Fibroblast of lung (primary cell): Measurements from ENCODE around the gene GBA2.

ENCODE experiments used
- EZH2 ChIP-seq: IDR thresholded peaks from 2 replicates; pipeline ENCODE4 v1.5.1; 2012; ENCODE audit warnings: low read length, control low read depth, mild to moderate bottlenecking; ENCODE audit errors: missing control alignments
- TF ChIP-seq, protein P1 (sequence below), 2 donors: IDR thresholded peaks in 1 of 2; conservative IDR thresholded peaks in 1 of 2; 1 replicate in 1 of 2; 2 replicates in 1 of 2; pipeline ENCODE4 v1.5.1; 2011 to 2012; ENCODE audit warnings: low read length in 2 of 2, control low read depth in 1 of 2, inconsistent platforms in 1 of 2, low read depth in 1 of 2, mild to moderate bottlenecking in 1 of 2

DNA sequence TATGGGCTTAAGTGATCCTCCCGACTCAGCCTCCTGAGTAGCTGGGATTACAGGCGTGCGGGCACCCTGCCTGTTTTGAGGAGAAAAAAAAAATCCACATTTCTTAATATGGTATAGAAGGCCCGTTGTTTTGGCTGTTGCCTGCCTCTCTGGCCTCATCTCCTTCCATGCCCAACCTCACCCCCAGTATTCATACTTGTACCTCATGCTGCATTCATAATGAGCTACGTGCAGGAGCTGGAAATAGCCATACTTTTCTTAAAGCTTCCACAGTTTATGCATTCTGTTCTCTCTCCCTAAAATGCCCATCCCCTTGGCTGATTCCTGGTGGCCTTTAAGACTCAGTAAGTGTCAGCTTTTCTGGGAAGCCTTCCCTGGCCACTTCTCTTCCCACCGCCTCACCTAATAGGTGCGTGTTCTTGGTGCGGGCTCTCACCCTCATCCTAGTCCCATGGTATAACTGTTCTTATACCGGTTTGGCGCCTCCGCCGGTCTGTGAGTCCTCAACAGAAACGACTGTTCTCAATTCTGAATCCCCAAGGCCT lies 57.2 kb downstream of the GBA2 start:
- TF ChIP-seq, protein P1, sequence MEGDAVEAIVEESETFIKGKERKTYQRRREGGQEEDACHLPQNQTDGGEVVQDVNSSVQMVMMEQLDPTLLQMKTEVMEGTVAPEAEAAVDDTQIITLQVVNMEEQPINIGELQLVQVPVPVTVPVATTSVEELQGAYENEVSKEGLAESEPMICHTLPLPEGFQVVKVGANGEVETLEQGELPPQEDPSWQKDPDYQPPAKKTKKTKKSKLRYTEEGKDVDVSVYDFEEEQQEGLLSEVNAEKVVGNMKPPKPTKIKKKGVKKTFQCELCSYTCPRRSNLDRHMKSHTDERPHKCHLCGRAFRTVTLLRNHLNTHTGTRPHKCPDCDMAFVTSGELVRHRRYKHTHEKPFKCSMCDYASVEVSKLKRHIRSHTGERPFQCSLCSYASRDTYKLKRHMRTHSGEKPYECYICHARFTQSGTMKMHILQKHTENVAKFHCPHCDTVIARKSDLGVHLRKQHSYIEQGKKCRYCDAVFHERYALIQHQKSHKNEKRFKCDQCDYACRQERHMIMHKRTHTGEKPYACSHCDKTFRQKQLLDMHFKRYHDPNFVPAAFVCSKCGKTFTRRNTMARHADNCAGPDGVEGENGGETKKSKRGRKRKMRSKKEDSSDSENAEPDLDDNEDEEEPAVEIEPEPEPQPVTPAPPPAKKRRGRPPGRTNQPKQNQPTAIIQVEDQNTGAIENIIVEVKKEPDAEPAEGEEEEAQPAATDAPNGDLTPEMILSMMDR (conservative IDR thresholded peaks at IDR 0.05 in 1 of 2, IDR thresholded peaks at IDR 0.05 in 1 of 2; ENCODE audit: low read depth in 1 of 2, low read length in 2 of 2) = no peak
- no peak for TF ChIP-seq EZH2
